HepG2 (cell line): Measurements from ENCODE around the gene ABCC2.

Experiments used
- DR1 ChIP-seq: sonication (generic); formaldehyde crosslinking; IDR thresholded peaks from 2 replicates; pipeline ENCODE4 v1.8.0; 2021; ENCODE audit warnings: mild to moderate bottlenecking, missing genetic modification reagents, inconsistent platforms
- ESRRA ChIP-seq: sonication (generic); formaldehyde crosslinking; IDR thresholded peaks from 2 replicates; pipeline ENCODE4 v1.5.1; 2020; ENCODE audit warnings: mild to moderate bottlenecking, low read depth, missing genetic modification reagents
- IRF1 ChIP-seq: sonication (generic); formaldehyde crosslinking; IDR thresholded peaks from 2 replicates; pipeline ENCODE4 v1.4.0; 2020; ENCODE audit warnings: low read depth, mild to moderate bottlenecking, missing genetic modification reagents
- MLLT10 ChIP-seq: sonication (generic); formaldehyde crosslinking; IDR thresholded peaks from 2 replicates; pipeline ENCODE4 v1.4.0; 2020; ENCODE audit warnings: missing genetic modification reagents
- NR2F1 ChIP-seq, 2 experiments: fragments of 450-650 bp in 1 of 2; formaldehyde crosslinking in 1 of 2; IDR thresholded peaks; 2 replicates each; pipeline versions ENCODE4 v1.5.0 to v1.6.1; 2016 to 2020; ENCODE audit warnings: mild to moderate bottlenecking in 1 of 2, missing compliant biosample characterization in 1 of 2, missing genetic modification reagents in 1 of 2, moderate library complexity in 1 of 2
- ZNF746 ChIP-seq: sonication (generic); formaldehyde crosslinking; IDR thresholded peaks from 2 replicates; pipeline ENCODE4 v1.8.0; 2022; ENCODE audit warnings: mild to moderate bottlenecking, missing genetic modification reagents

- TF ChIP-seq ESRRA (CRISPR knock-in tag) (no peak), MLLT10 (CRISPR knock-in tag) (no peak), NR2F1 (CRISPR knock-in tag; IDR thresholded peaks at IDR 0.05) (no peak), DR1 (no peak), ZNF746 (CRISPR knock-in tag) (no peak), IRF1 (CRISPR knock-in tag) (no peak)
These were observed 3.1 kb upstream of the ABCC2 start for GRCh38 chr10:99779335-99779734.
